Gastrocnemius medialis (tissue), 4 donors: Measurements from ENCODE around the gene PAQR7. TPM values are rescaled to one million over a fixed set of nuclear protein-coding genes. Genes with fewer than 3 reads are reported as not detected.

ENCODE experiments used
- ATAC-seq, 2 donors: fragments of 150-250 bp; one replicate each; pipeline ENCODE4 v1.9.1; 2016
- DNase-seq, 2 donors: peaks; one replicate each; pipeline ENCODE4 v3.0.0-alpha.2; 2019
- H3K27ac ChIP-seq, 4 donors: fragments of 200-600 bp; sonication (generic); 1 replicate in 1 of 4; 2 replicates in 3 of 4; pipeline ENCODE4 v1.5.1; 2016 to 2018; ENCODE audit warnings: mild to moderate bottlenecking in 2 of 4, moderate library complexity in 1 of 4
- H3K27me3 ChIP-seq, 3 donors: fragments of 200-600 bp; sonication (generic) in 2 of 3; 1 replicate in 1 of 3; 2 replicates in 2 of 3; pipeline versions ENCODE4 v1.5.1 to v1.6.0; 2016 to 2019; ENCODE audit warnings: mild to moderate bottlenecking in 1 of 3, moderate library complexity in 1 of 3
- H3K36me3 ChIP-seq, 2 donors: fragments of 200-600 bp; sonication (generic) in 1 of 2; one replicate each; pipeline ENCODE4 v1.5.1; 2017 to 2018
- H3K4me1 ChIP-seq, 2 donors: fragments of 200-600 bp; sonication (generic) in 1 of 2; one replicate each; pipeline ENCODE4 v1.5.1; 2016 to 2017; ENCODE audit warnings: mild to moderate bottlenecking in 2 of 2
- H3K4me3 ChIP-seq, 4 donors: fragments of 200-600 bp; sonication (generic) in 3 of 4; 1 replicate in 1 of 4; 2 replicates in 3 of 4; pipeline ENCODE4 v1.5.1; 2016 to 2019; ENCODE audit warnings: mild to moderate bottlenecking in 2 of 4
- H3K9me3 ChIP-seq, 3 donors: fragments of 200-600 bp; sonication (generic) in 2 of 3; 1 replicate in 1 of 3; 2 replicates in 2 of 3; pipeline ENCODE4 v1.5.1; 2016 to 2019
- POLR2A ChIP-seq, 2 donors: fragments of 450-650 bp; IDR thresholded peaks; one replicate each; pipeline ENCODE4 v1.6.1; 2017; ENCODE audit warnings: antibody characterized with exemption in 2 of 2, mild to moderate bottlenecking in 2 of 2, moderate library complexity in 2 of 2
- in situ Hi-C, 4 donors: fragments of 200-750 bp; cut with MboI; loops; one replicate each; pipeline versions ENCODE4 v1.15.0 to v1.8.0; 2017; ENCODE audit warnings: low sequenced_read_pairs in 4 of 4
- intact Hi-C: fragments of 100-400 bp; cut with DNase I; formaldehyde crosslinking; loops from one replicate; pipeline ENCODE4 v1.15.1; 2023; ENCODE audit warnings: low total_unique reads
- total RNA-seq, 4 donors: library from RNA; depleted of rRNA; stranded (reverse); fragments of >200 nt; gene quantifications; one replicate each; pipeline versions ENCODE4 v1.1.0 to v1.2.3, GENCODE V29; 2016
- TF ChIP-seq, protein P1 (sequence below), 5 experiments: fragments of 450-650 bp in 3 of 5; fragments of 200-600 bp in 2 of 5; sonication (generic) in 2 of 5; IDR thresholded peaks in 4 of 5; conservative IDR thresholded peaks in 1 of 5; 1 replicate in 4 of 5; 2 replicates in 1 of 5; pipeline ENCODE4 v1.5.1; 2016 to 2019; ENCODE audit warnings: antibody characterized with exemption in 5 of 5, mild to moderate bottlenecking in 3 of 5, moderate library complexity in 3 of 5

The PAQR7 gene
- total RNA-seq, 4 donors from 2014 or later = 1.4 to 3.7 (median 2.1) TPM

DNA sequence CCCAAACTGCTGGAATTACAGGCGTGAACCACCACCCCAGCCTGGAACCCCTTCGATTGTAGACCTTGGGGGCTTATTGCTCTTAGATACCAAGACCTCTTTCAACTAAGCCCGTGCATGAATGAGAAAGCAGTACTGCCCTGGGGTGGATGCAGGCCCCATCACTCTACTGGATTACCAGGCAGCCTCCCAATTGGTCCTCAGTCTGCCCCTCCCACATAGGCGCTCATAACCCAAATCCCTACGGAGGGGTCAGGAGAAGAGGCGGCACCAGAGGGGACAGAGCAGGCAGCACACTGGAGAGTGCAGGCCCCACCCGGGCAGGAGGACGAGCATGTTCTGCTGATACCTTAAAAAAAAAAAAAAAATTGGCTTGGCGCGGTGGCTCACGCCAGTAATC lies 43.1 kb upstream of the PAQR7 start:
- Histone ChIP-seq H3K4me1 (peaks cover 7 to 15% of the 10 kb centered on the region in 2 donors), H3K27ac (no peak overlapping the region), H3K9me3 (no peaks in the 10 kb centered on the region), H3K27me3 (peaks cover 10 to 18% (median 15%) of the 10 kb centered on the region in 3 donors), H3K4me3 (no peak overlapping the region), H3K36me3 (no peaks in the 10 kb centered on the region)
- DNase-seq (no peak), ATAC-seq (no peak)
- in situ Hi-C loops = no loop called here
- intact Hi-C loops = no loop called here
- TF ChIP-seq, protein P1, sequence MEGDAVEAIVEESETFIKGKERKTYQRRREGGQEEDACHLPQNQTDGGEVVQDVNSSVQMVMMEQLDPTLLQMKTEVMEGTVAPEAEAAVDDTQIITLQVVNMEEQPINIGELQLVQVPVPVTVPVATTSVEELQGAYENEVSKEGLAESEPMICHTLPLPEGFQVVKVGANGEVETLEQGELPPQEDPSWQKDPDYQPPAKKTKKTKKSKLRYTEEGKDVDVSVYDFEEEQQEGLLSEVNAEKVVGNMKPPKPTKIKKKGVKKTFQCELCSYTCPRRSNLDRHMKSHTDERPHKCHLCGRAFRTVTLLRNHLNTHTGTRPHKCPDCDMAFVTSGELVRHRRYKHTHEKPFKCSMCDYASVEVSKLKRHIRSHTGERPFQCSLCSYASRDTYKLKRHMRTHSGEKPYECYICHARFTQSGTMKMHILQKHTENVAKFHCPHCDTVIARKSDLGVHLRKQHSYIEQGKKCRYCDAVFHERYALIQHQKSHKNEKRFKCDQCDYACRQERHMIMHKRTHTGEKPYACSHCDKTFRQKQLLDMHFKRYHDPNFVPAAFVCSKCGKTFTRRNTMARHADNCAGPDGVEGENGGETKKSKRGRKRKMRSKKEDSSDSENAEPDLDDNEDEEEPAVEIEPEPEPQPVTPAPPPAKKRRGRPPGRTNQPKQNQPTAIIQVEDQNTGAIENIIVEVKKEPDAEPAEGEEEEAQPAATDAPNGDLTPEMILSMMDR (IDR thresholded peaks at IDR 0.05 in 4 of 5, conservative IDR thresholded peaks at IDR 0.05 in 1 of 5) = no peak

DNA sequence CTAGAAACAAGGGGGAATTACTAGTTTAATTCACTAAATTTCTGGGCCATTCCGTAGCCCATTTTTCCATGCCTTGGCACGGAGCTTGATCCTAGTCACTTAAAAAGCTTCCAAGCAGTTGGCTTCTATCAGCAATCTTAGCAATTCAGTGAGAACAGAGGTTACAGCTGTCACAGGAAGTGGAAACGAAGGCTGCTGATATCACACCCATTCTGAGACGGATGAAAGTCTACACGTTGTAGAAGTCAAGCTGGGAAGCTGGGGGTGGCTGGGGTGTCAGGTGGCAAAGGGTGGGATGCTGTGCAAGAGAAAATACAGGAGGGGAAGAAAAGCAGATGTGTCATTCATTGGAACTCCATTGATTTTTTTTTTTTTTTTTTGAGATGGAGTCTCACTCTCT lies 42.5 kb upstream of the PAQR7 start:
- H3K4me3 ChIP-seq = no peak overlapping the region
- H3K4me1 ChIP-seq = peaks cover under 1 to 9% of the 10 kb centered on the region in 2 donors
- DNase-seq (no peak), ATAC-seq (no peak)
- intact Hi-C loops = no loop called here
- no peaks in the 10 kb centered on the region for H3K9me3 ChIP-seq
- peaks cover 4 to 12% (median 10%) of the 10 kb centered on the region in 3 donors for H3K27me3 ChIP-seq
- in situ Hi-C loops = no loop called here
- no peak overlapping the region for H3K27ac ChIP-seq
- H3K36me3 ChIP-seq = no peaks in the 10 kb centered on the region
- TF ChIP-seq POLR2A (IDR thresholded peaks at IDR 0.05) = no peak
- TF ChIP-seq, protein P1 (IDR thresholded peaks at IDR 0.05 in 4 of 5, conservative IDR thresholded peaks at IDR 0.05 in 1 of 5) = no peak

DNA sequence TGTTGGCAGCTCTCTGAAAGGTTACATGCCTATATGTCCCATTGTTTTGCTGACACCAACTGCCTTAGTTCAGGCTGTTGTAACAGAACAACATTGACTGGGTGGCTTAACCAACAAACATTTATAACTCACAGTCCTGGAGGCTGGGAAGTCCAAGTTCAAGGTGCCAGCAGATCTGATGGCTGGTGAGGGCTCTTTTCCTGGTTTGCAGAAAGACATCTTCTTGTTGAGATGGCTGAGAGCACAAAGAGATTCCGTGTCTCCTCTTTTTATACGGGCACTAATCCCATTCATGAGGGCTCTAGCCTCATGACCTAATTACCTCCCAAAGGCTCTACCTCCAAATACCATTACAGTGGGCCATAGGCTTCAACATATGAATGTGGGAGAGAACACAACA lies 41.0 kb upstream of the PAQR7 start:
- Histone ChIP-seq H3K9me3 (no peaks in the 10 kb centered on the region), H3K27me3 (no peaks in the 10 kb centered on the region), H3K4me1 (no peaks in the 10 kb centered on the region), H3K4me3 (no peak overlapping the region), H3K36me3 (no peaks in the 10 kb centered on the region), H3K27ac (no peak overlapping the region)
- DNase-seq (no peak), ATAC-seq (no peak)
- TF ChIP-seq, protein P1 (IDR thresholded peaks at IDR 0.05 in 4 of 5, conservative IDR thresholded peaks at IDR 0.05 in 1 of 5) = no peak
- TF ChIP-seq POLR2A (IDR thresholded peaks at IDR 0.05) = no peak
- in situ Hi-C loops (no loop called here), intact Hi-C loops (no loop called here)

DNA sequence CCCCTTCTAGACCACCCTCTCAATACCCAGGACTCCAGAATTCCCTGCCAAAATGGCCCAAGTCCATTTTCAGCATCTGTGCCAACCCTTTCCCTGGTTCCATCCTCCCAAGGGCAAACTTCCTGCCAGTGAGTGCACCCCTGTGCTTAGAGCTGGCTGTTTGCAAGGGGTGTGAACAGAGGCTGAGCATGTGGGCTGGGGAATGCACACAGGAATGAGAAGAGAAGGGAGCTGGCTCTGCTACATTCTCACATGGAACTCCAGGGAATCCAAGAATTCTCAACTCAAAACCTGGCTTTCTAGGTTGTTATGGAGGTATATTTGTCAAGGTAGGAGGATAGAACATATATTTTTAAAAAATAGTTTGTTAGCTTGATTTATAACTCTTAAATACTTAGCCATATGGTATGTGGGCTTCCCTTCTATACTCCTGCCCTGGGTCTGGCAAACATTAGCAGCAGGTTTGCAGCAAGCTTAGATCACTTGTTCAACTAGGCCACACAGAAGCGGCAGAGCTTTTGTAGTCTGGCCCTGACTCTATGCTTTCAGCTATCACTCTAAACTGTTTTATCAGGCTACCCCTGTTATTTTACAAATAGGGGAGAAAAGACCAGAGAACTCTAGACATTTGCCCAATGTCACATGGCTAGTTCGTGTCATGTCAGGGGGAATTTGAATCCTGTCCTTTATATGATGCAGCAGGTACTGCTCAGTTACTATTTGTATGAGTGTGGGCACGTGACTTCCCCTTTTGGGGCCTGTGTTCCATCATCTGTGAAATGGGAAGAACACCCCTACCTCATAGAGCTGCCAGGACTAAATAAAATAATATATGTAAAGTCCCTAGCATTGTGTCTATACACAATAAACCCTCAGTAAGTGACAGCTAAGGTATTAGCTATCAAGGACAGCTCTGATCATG lies 38.8 kb upstream of the PAQR7 start:
- DNase-seq (no peak), ATAC-seq (no peak)
- no peak overlapping the region for H3K4me3 ChIP-seq
- no peaks in the 10 kb centered on the region for H3K27me3 ChIP-seq
- no peaks in the 10 kb centered on the region for H3K9me3 ChIP-seq
- TF ChIP-seq, protein P1 (IDR thresholded peaks at IDR 0.05 in 4 of 5, conservative IDR thresholded peaks at IDR 0.05 in 1 of 5) = no peak
- no peak for TF ChIP-seq POLR2A (IDR thresholded peaks at IDR 0.05)
- intact Hi-C loops = no loop called here
- H3K36me3 ChIP-seq = no peaks in the 10 kb centered on the region
- H3K27ac ChIP-seq = no peak overlapping the region
- in situ Hi-C loops = no loop called here
- no peaks in the 10 kb centered on the region for H3K4me1 ChIP-seq
